Natural killer cell (primary cell): ENCODE results near the gene ABCA3. TPM values are rescaled to one million over a fixed set of nuclear protein-coding genes. Genes with fewer than 3 reads are reported as not detected.

Source experiments
- ATAC-seq, 3 donors: fragments of 150-1000 bp in 2 of 3; fragments of 200-7000 bp in 1 of 3; cut with Tn5 transposase; 1 replicate in 1 of 3; 2 replicates in 2 of 3; pipeline ENCODE4 v1.10.0; 2021; ENCODE audit warnings: mild to moderate bottlenecking in 2 of 3, moderate library complexity in 2 of 3
- DNase-seq, 2 donors: peaks; one replicate each; pipeline versions ENCODE4 v3.0.0 to v3.0.0-alpha.2; 2013 to 2021; ENCODE audit warnings: mixed read lengths in 1 of 2
- H3K27ac ChIP-seq: one replicate; pipeline ENCODE4 v1.5.1; 2013; ENCODE audit warnings: mild to moderate bottlenecking, low read length
- H3K27me3 ChIP-seq: one replicate; pipeline ENCODE4 v1.6.1; 2013; ENCODE audit warnings: low read length; ENCODE audit not compliant: control insufficient read depth, insufficient read depth
- H3K36me3 ChIP-seq: one replicate; pipeline ENCODE4 v1.6.1; 2013; ENCODE audit warnings: low read length; ENCODE audit not compliant: control insufficient read depth, insufficient read depth
- H3K4me1 ChIP-seq: one replicate; pipeline ENCODE4 v1.6.1; 2013; ENCODE audit warnings: low read length; ENCODE audit not compliant: control insufficient read depth, insufficient read depth
- H3K4me3 ChIP-seq: one replicate; pipeline ENCODE4 v1.5.1; 2013; ENCODE audit warnings: low read length
- H3K9me3 ChIP-seq: one replicate; pipeline ENCODE4 v1.6.1; 2013; ENCODE audit warnings: low read length; ENCODE audit not compliant: control insufficient read depth, insufficient read depth
- H3K27ac Mint-ChIP-seq, 2 donors: one replicate each; pipeline ENCODE4 v1.8.0; 2022; ENCODE audit warnings: mild to moderate bottlenecking in 2 of 2, mixed read lengths in 2 of 2, moderate library complexity in 1 of 2
- H3K27me3 Mint-ChIP-seq, 2 donors: one replicate each; pipeline ENCODE4 v1.8.0; 2022; ENCODE audit warnings: low read depth in 2 of 2, mixed read lengths in 2 of 2
- H3K36me3 Mint-ChIP-seq: one replicate; pipeline ENCODE4 v1.8.0; 2022; ENCODE audit warnings: mixed read lengths
- H3K4me1 Mint-ChIP-seq, 2 donors: one replicate each; pipeline ENCODE4 v1.8.0; 2022; ENCODE audit warnings: mixed read lengths in 2 of 2
- H3K4me3 Mint-ChIP-seq: one replicate; pipeline ENCODE4 v1.8.0; 2022; ENCODE audit warnings: mild to moderate bottlenecking, moderate library complexity, mixed read lengths
- H3K9me3 Mint-ChIP-seq, 2 donors: one replicate each; pipeline ENCODE4 v1.8.0; 2022; ENCODE audit warnings: mixed read lengths in 2 of 2
- WGBS: methylation state at CpG from one replicate; pipeline ENCODE4 v1.1.7; 2013; ENCODE audit warnings: missing lambda C conversion rate; ENCODE audit not compliant: insufficient coverage; 5-methylcytosine and 5-hydroxymethylcytosine counted together
- intact Hi-C: fragments of 100-400 bp; cut with micrococcal nuclease; formaldehyde crosslinking; loops from one replicate; pipeline ENCODE4 v1.14.2; 2022
- total RNA-seq, 4 donors: library from RNA; stranded (reverse); fragments of 120-200 nt in 1 of 4; gene quantifications; one replicate each; pipeline versions ENCODE4 v1.2.3 to v1.2.4, GENCODE V29; 2013 to 2022
- TF ChIP-seq, protein P1 (sequence below): fragments of 200-600 bp; IDR thresholded peaks from one replicate; pipeline ENCODE4 v1.8.0; 2022; ENCODE audit warnings: antibody characterized with exemption

The ABCA3 gene
- total RNA-seq, 3 donors from 2014 or later (not counting 1 experiment from before 2014, with no cell fraction given) = 12.2 to 17.5 (median 16.6) TPM

- no peaks in the 10 kb centered on the region for H3K4me1 ChIP-seq
Measured at GRCh38 chr16:2383501-2383900, 43.0 kb upstream of the ABCA3 start.

GRCh38 chr16:2374644-2375043, 34.1 kb upstream of the ABCA3 start:
- Histone ChIP-seq H3K4me1 (no peaks in the 10 kb centered on the region), H3K9me3 (no peaks in the 10 kb centered on the region), H3K36me3 (no peaks in the 10 kb centered on the region), H3K27ac (no peak overlapping the region), H3K4me3 (no peak overlapping the region), H3K27me3 (peaks cover under 1% of the 10 kb centered on the region)
- no peak overlapping the region for H3K4me3 Mint-ChIP-seq
- no peaks in the 10 kb centered on the region for H3K36me3 Mint-ChIP-seq
- TF ChIP-seq, protein P1, sequence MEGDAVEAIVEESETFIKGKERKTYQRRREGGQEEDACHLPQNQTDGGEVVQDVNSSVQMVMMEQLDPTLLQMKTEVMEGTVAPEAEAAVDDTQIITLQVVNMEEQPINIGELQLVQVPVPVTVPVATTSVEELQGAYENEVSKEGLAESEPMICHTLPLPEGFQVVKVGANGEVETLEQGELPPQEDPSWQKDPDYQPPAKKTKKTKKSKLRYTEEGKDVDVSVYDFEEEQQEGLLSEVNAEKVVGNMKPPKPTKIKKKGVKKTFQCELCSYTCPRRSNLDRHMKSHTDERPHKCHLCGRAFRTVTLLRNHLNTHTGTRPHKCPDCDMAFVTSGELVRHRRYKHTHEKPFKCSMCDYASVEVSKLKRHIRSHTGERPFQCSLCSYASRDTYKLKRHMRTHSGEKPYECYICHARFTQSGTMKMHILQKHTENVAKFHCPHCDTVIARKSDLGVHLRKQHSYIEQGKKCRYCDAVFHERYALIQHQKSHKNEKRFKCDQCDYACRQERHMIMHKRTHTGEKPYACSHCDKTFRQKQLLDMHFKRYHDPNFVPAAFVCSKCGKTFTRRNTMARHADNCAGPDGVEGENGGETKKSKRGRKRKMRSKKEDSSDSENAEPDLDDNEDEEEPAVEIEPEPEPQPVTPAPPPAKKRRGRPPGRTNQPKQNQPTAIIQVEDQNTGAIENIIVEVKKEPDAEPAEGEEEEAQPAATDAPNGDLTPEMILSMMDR = no peak
- ATAC-seq = no peak
- no peak overlapping the region for H3K27ac Mint-ChIP-seq
- intact Hi-C loops = no loop called here
- WGBS = no CpG with 5 or more reads among the region's 3 CpGs
- no peaks in the 10 kb centered on the region for H3K9me3 Mint-ChIP-seq
- DNase-seq = no peak
- no peaks in the 10 kb centered on the region for H3K4me1 Mint-ChIP-seq
- H3K27me3 Mint-ChIP-seq = peaks cover 15 to 16% of the 10 kb centered on the region in 2 donors

More at GRCh38 chr16:2383501-2383900, 43.0 kb upstream of the ABCA3 start:
- no peak overlapping the region for H3K27ac ChIP-seq
- no peaks in the 10 kb centered on the region for H3K36me3 ChIP-seq
- no peaks in the 10 kb centered on the region for H3K9me3 ChIP-seq
- intact Hi-C loops = no loop called here
- TF ChIP-seq, protein P1 = no peak
- no peaks in the 10 kb centered on the region for H3K27me3 ChIP-seq
- Mint-ChIP-seq H3K36me3 (no peaks in the 10 kb centered on the region), H3K4me3 (no peak overlapping the region), H3K27ac (no peak overlapping the region), H3K27me3 (peaks cover 12 to 18% of the 10 kb centered on the region in 2 donors), H3K4me1 (no peaks in the 10 kb centered on the region), H3K9me3 (no peaks in the 10 kb centered on the region)
- no peak for ATAC-seq
- DNase-seq = no peak
- no peak overlapping the region for H3K4me3 ChIP-seq
- no CpG with 5 or more reads among the region's 1 CpG for WGBS

- ATAC-seq = no peak
- Mint-ChIP-seq H3K4me3 (no peak overlapping the region), H3K9me3 (no peaks in the 10 kb centered on the region), H3K36me3 (no peaks in the 10 kb centered on the region), H3K4me1 (no peaks in the 10 kb centered on the region), H3K27me3 (peaks cover 15 to 16% of the 10 kb centered on the region in 2 donors), H3K27ac (no peak overlapping the region)
- no peaks in the 10 kb centered on the region for H3K36me3 ChIP-seq
- no peak overlapping the region for H3K27ac ChIP-seq
- DNase-seq = no peak
- H3K4me3 ChIP-seq = no peak overlapping the region
- H3K4me1 ChIP-seq = no peaks in the 10 kb centered on the region
- H3K27me3 ChIP-seq = peaks cover 3% of the 10 kb centered on the region
- intact Hi-C loops = no loop called here
- TF ChIP-seq, protein P1 = no peak
- 86% methylated on average over 3 of the region's 4 CpGs for WGBS
- H3K9me3 ChIP-seq = no peaks in the 10 kb centered on the region
Measured at GRCh38 chr16:2373176-2373575, 32.6 kb upstream of the ABCA3 start.

DNA sequence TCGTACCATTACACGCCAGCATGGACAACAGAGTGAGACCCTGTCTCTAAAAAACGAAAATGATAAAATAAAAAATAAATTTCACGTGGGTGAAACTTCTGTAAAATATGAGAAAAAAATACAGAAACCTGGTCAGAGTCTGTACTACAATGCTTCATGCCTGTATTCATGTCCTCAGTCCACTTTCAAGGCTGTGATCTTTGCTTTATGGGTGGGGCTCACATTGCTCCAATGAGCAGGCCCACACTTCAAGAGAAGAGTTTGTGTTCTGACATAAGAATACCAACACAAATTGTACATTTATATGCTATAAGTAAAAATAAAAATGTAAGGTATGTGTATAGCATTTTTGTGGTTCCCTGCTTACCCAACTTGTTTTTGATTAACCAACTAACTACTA, 32.2 kb upstream of the ABCA3 start:
- Mint-ChIP-seq H3K27ac (no peak overlapping the region), H3K4me3 (no peak overlapping the region), H3K4me1 (no peaks in the 10 kb centered on the region), H3K27me3 (peaks cover 15 to 16% of the 10 kb centered on the region in 2 donors), H3K36me3 (no peaks in the 10 kb centered on the region), H3K9me3 (no peaks in the 10 kb centered on the region)
- DNase-seq (no peak), ATAC-seq (no peak)
- Histone ChIP-seq H3K4me1 (no peaks in the 10 kb centered on the region), H3K27me3 (peaks cover 3% of the 10 kb centered on the region), H3K4me3 (no peak overlapping the region), H3K9me3 (no peaks in the 10 kb centered on the region), H3K36me3 (no peaks in the 10 kb centered on the region), H3K27ac (no peak overlapping the region)
- TF ChIP-seq, protein P1 = no peak
- 85% methylated on average over 4 of the region's 4 CpGs for WGBS
- intact Hi-C loops = no loop called here
